Measurements from ENCODE around the gene ERCC5. TPM values are rescaled to one million over a fixed set of nuclear protein-coding genes. Genes with fewer than 3 reads are reported as not detected.

Gene ERCC5
- total and polyA plus RNA-seq, 2 donors (not counting 3 experiments of a cell fraction or from before 2014, with no cell fraction given), result 12.5 to 40.1 TPM

GRCh38 chr13:102825921-102826706 lies 19.7 kb upstream of the ERCC5 start:
- POLR2A ChIA-PET, result no interaction called here
- H3K79me2 ChIP-seq (ENCODE audit: control insufficient read depth, insufficient read depth, low read length), result no peaks in the 10 kb centered on the region
- peaks cover 16% of the 10 kb centered on the region for H3K4me1 ChIP-seq (ENCODE audit: control insufficient read depth, extremely low read depth, insufficient read depth, low read length)
- peak overlapping the region in 2 of 3 experiments; percentile 5 to 46 for H3K4me3 ChIP-seq (replicated peaks in 1 of 3; ENCODE audit: insufficient read depth in 1 of 3, low read depth in 1 of 3, low read length in 3 of 3)
- peak overlapping the region; percentile 93 for H3K4me2 ChIP-seq (ENCODE audit: insufficient read depth, low read length)
- peak overlapping the region; percentile 71 for H3K27ac ChIP-seq (ENCODE audit: insufficient read depth, low read depth, low read length)
- peaks cover 4 to 7% of the 10 kb centered on the region in 2 experiments for H3K36me3 ChIP-seq (ENCODE audit: control insufficient read depth in 2 of 2, extremely low read depth in 1 of 2, insufficient read depth in 2 of 2, low read length in 2 of 2)
- dilution Hi-C loops (cut with MboI; ENCODE audit: extremely low pct_ligation_motif_present, low sequenced_read_pairs) (no loop called here), intact Hi-C loops (cut with micrococcal nuclease) (no loop called here)
- DNase-seq (ENCODE audit: low read depth, low spot score) (peak; percentile 58), FAIRE-seq (peak; percentile 95)
- peak; percentile 63 for TF ChIP-seq FOS (IDR thresholded peaks at IDR 0.05; ENCODE audit: borderline replicate concordance, insufficient read depth, low read length)
- no peak for TF ChIP-seq CTCF (IDR thresholded peaks at IDR 0.05; ENCODE audit: extremely low read depth in 1 of 2, insufficient read depth in 1 of 2, low read depth in 1 of 2, low read length in 2 of 2)
- TF ChIP-seq JUN (IDR thresholded peaks at IDR 0.05; ENCODE audit: borderline replicate concordance, insufficient read depth, insufficient read length, low read depth), result peak; percentile 22
- H3K9me1 ChIP-seq (replicated peaks; ENCODE audit: control insufficient read depth, extremely low read depth, insufficient read depth, low read length), result no peaks in the 10 kb centered on the region
- no peaks in the 10 kb centered on the region for H3K9me3 ChIP-seq (replicated peaks; ENCODE audit: control insufficient read depth, insufficient read depth, low read length)
- no TSS peak for BruUV-seq (replicated peaks)
- H2AFZ ChIP-seq (ENCODE audit: low read depth, low read length), result peak overlapping the region; percentile 51
- H3K9ac ChIP-seq (replicated peaks; ENCODE audit: extremely low read depth, insufficient read depth, low read length), result peak overlapping the region; percentile 51
- no peaks in the 10 kb centered on the region for H3K27me3 ChIP-seq (ENCODE audit: control insufficient read depth in 2 of 2, insufficient read depth in 2 of 2, low read length in 2 of 2)
- H4K20me1 ChIP-seq (replicated peaks; ENCODE audit: control insufficient read depth, extremely low read depth, insufficient read depth, low read length), result no peaks in the 10 kb centered on the region
- CTCF ChIA-PET, result interaction anchor here (0.9 to 1.5 kb wide), 7 partner anchors 16 to 270 kb away, joined by 3 to 5 read pairs (median 4); no protein-coding TSS in a partner anchor

- FAIRE-seq, result no peak
- H3K9me1 ChIP-seq (replicated peaks; ENCODE audit: control insufficient read depth, extremely low read depth, insufficient read depth, low read length), result no peaks in the 10 kb centered on the region
Measured at GRCh38 chr13:102830646-102831045, 15.2 kb upstream of the ERCC5 start.

More at GRCh38 chr13:102830646-102831045, 15.2 kb upstream of the ERCC5 start:
- intact Hi-C loops (cut with micrococcal nuclease) (no loop called here), dilution Hi-C loops (cut with MboI; ENCODE audit: extremely low pct_ligation_motif_present, low sequenced_read_pairs) (no loop called here)
- BruUV-seq (replicated peaks), result no TSS peak
- Histone ChIP-seq H3K79me2 (ENCODE audit: control insufficient read depth, insufficient read depth, low read length) (no peaks in the 10 kb centered on the region), H4K20me1 (replicated peaks; ENCODE audit: control insufficient read depth, extremely low read depth, insufficient read depth, low read length) (no peaks in the 10 kb centered on the region), H3K4me3 (replicated peaks in 1 of 3; ENCODE audit: insufficient read depth in 1 of 3, low read depth in 1 of 3, low read length in 3 of 3) (no peak overlapping the region), H3K36me3 (ENCODE audit: control insufficient read depth in 2 of 2, extremely low read depth in 1 of 2, insufficient read depth in 2 of 2, low read length in 2 of 2) (peaks cover 0 to 4% of the 10 kb centered on the region in 2 experiments), H3K9ac (replicated peaks; ENCODE audit: extremely low read depth, insufficient read depth, low read length) (no peak overlapping the region), H3K27me3 (ENCODE audit: control insufficient read depth in 2 of 2, insufficient read depth in 2 of 2, low read length in 2 of 2) (no peaks in the 10 kb centered on the region), H3K27ac (ENCODE audit: insufficient read depth, low read depth, low read length) (no peak overlapping the region), H2AFZ (ENCODE audit: low read depth, low read length) (no peak overlapping the region), H3K4me2 (ENCODE audit: insufficient read depth, low read length) (no peak overlapping the region), H3K9me3 (replicated peaks; ENCODE audit: control insufficient read depth, insufficient read depth, low read length) (no peaks in the 10 kb centered on the region), H3K4me1 (ENCODE audit: control insufficient read depth, extremely low read depth, insufficient read depth, low read length) (peaks cover 12% of the 10 kb centered on the region)
- ChIA-PET POLR2A (no interaction called here), CTCF (interaction anchor here (1.4 kb wide), 1 partner anchor 12 kb away, joined by 4 read pairs; no protein-coding TSS in a partner anchor)
- TF ChIP-seq GATA2 (IDR thresholded peaks at IDR 0.05; ENCODE audit: insufficient read depth, insufficient read length, low read depth, low read length) (no peak), EZH2 (IDR thresholded peaks at IDR 0.05; ENCODE audit: borderline replicate concordance, low read depth, low read length, severe bottlenecking) (no peak), MYC (IDR thresholded peaks at IDR 0.05; ENCODE audit: low read depth, low read length) (no peak), MAX (IDR thresholded peaks at IDR 0.05; ENCODE audit: insufficient read depth, insufficient read length) (no peak), CTCF (IDR thresholded peaks at IDR 0.05; ENCODE audit: extremely low read depth in 1 of 2, insufficient read depth in 1 of 2, low read depth in 1 of 2, low read length in 2 of 2) (no peak), POLR2A (IDR thresholded peaks at IDR 0.05; ENCODE audit: low read depth, low read length) (no peak), POLR2AphosphoS5 (IDR thresholded peaks at IDR 0.05; ENCODE audit: insufficient read depth, low read depth, low read length) (no peak), JUN (IDR thresholded peaks at IDR 0.05; ENCODE audit: borderline replicate concordance, insufficient read depth, insufficient read length, low read depth) (no peak)
- no peak for DNase-seq (ENCODE audit: low read depth, low spot score)
